ENCODE results near the gene SLC6A19. TPM values are rescaled to one million over a fixed set of nuclear protein-coding genes. Genes with fewer than 3 reads are reported as not detected.

Gene SLC6A19
- total and polyA plus RNA-seq, 2 experiments from 2014 or later, result 5.2 to 5.8 TPM

GRCh38 chr5:1185629-1186350 lies 15.6 kb upstream of the SLC6A19 start:
- no peaks in the 10 kb centered on the region for H4K20me1 ChIP-seq (ENCODE audit: insufficient read depth, poor library complexity, severe bottlenecking)
- peak overlapping the region; percentile 61 for H3K27ac ChIP-seq
- no peaks in the 10 kb centered on the region for H3K79me2 ChIP-seq
- TF ChIP-seq CTCF (IDR thresholded peaks at IDR 0.05; ENCODE audit: poor library complexity) (no peak), EZH2 (IDR thresholded peaks at IDR 0.05; ENCODE audit: borderline replicate concordance) (no peak), EZH2phosphoT487 (IDR thresholded peaks at IDR 0.05; ENCODE audit: low read depth, severe bottlenecking, unreplicated experiment) (no peak)
- H3K4me3 ChIP-seq, result no peak overlapping the region
- H3K36me3 ChIP-seq (replicated peaks; ENCODE audit: insufficient read depth, low read depth), result no peaks in the 10 kb centered on the region
- H3K4me1 ChIP-seq (ENCODE audit: insufficient read depth), result peaks cover 50% of the 10 kb centered on the region
- no peaks in the 10 kb centered on the region for H3K9me2 ChIP-seq (replicated peaks; ENCODE audit: insufficient read depth)
- no peaks in the 10 kb centered on the region for H3K27me3 ChIP-seq
- no peaks in the 10 kb centered on the region for H3K9me3 ChIP-seq (ENCODE audit: low read depth)
- H2AFZ ChIP-seq, result no peak overlapping the region
- peak; percentile 68 for DNase-seq (ENCODE audit: low spot score)
- WGBS (ENCODE audit: low lambda C conversion rate, missing lambda C conversion rate), result 36% methylated on average over 12 of the region's 12 CpGs
- H3K4me2 ChIP-seq, result peak overlapping the region; percentile 42

GRCh38 chr5:1186351-1187233 lies 14.8 kb upstream of the SLC6A19 start:
- H3K36me3 ChIP-seq (replicated peaks; ENCODE audit: insufficient read depth, low read depth), result no peaks in the 10 kb centered on the region
- H4K20me1 ChIP-seq (ENCODE audit: insufficient read depth, poor library complexity, severe bottlenecking), result no peaks in the 10 kb centered on the region
- no peaks in the 10 kb centered on the region for H3K27me3 ChIP-seq
- H2AFZ ChIP-seq, result no peak overlapping the region
- WGBS (ENCODE audit: low lambda C conversion rate, missing lambda C conversion rate), result 74% methylated on average over 17 of the region's 18 CpGs
- no peaks in the 10 kb centered on the region for H3K9me2 ChIP-seq (replicated peaks; ENCODE audit: insufficient read depth)
- H3K9me3 ChIP-seq (ENCODE audit: low read depth), result no peaks in the 10 kb centered on the region
- TF ChIP-seq EZH2 (IDR thresholded peaks at IDR 0.05; ENCODE audit: borderline replicate concordance) (no peak), EZH2phosphoT487 (IDR thresholded peaks at IDR 0.05; ENCODE audit: low read depth, severe bottlenecking, unreplicated experiment) (no peak), CTCF (IDR thresholded peaks at IDR 0.05; ENCODE audit: poor library complexity) (no peak)
- H3K27ac ChIP-seq, result peak overlapping the region; percentile 61
- peaks cover 45% of the 10 kb centered on the region for H3K4me1 ChIP-seq (ENCODE audit: insufficient read depth)
- H3K79me2 ChIP-seq, result no peaks in the 10 kb centered on the region
- peak overlapping the region; percentile 42 for H3K4me2 ChIP-seq
- DNase-seq (ENCODE audit: low spot score), result no peak
- H3K4me3 ChIP-seq, result no peak overlapping the region

- Histone ChIP-seq H3K27ac (no peak overlapping the region), H3K4me1 (ENCODE audit: insufficient read depth) (peaks cover 39% of the 10 kb centered on the region)
- 91% methylated on average over 18 of the region's 18 CpGs for WGBS (ENCODE audit: low lambda C conversion rate, missing lambda C conversion rate)
Observed at GRCh38 chr5:1187234-1187949, 14.0 kb upstream of the SLC6A19 start.

More at GRCh38 chr5:1187234-1187949, 14.0 kb upstream of the SLC6A19 start:
- no peak for DNase-seq (ENCODE audit: low spot score)
- H3K9me2 ChIP-seq (replicated peaks; ENCODE audit: insufficient read depth), result no peaks in the 10 kb centered on the region
- no peak overlapping the region for H3K4me3 ChIP-seq
- TF ChIP-seq CTCF (IDR thresholded peaks at IDR 0.05; ENCODE audit: poor library complexity) (no peak), EZH2phosphoT487 (IDR thresholded peaks at IDR 0.05; ENCODE audit: low read depth, severe bottlenecking, unreplicated experiment) (no peak), EZH2 (IDR thresholded peaks at IDR 0.05; ENCODE audit: borderline replicate concordance) (no peak)
- no peak overlapping the region for H3K4me2 ChIP-seq
- H3K79me2 ChIP-seq, result no peaks in the 10 kb centered on the region
- no peaks in the 10 kb centered on the region for H3K9me3 ChIP-seq (ENCODE audit: low read depth)
- H3K27me3 ChIP-seq, result no peaks in the 10 kb centered on the region
- no peak overlapping the region for H2AFZ ChIP-seq
- H4K20me1 ChIP-seq (ENCODE audit: insufficient read depth, poor library complexity, severe bottlenecking), result no peaks in the 10 kb centered on the region
- H3K36me3 ChIP-seq (replicated peaks; ENCODE audit: insufficient read depth, low read depth), result no peaks in the 10 kb centered on the region
